ENCODE measurements around the gene NRSN2.

NRSN2 gene

DNA sequence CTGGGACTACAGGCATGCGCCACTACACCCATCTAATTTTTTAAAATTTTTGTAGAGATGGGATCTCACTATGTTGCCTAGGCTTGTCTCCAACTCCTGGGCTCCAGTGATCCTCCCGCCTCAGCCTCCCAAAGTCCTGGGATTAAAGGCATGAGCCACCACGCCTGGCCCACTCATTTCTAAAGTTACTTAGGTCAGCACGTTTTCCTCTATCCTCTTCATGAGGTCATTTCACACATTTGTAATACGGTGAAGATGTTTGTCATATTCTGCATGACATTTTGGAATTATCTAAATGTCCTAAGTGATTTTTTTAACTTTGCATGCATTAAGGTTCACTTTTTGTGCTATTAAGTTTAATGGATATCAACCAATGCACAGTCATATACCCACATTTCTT, 33.5 kb upstream of the NRSN2 start:
- no peak overlapping the region for H3K4me3 ChIP-seq (replicated peaks; ENCODE audit: insufficient read depth, low read length)
- no peak for DNase-seq (ENCODE audit: low read depth in 1 of 2, low spot score in 1 of 2)
- TF ChIP-seq SPI1 (IDR thresholded peaks at IDR 0.05; ENCODE audit: borderline replicate concordance, low read depth) (no peak), GABPA (IDR thresholded peaks at IDR 0.05; ENCODE audit: low read depth) (no peak), POLR2AphosphoS5 (IDR thresholded peaks at IDR 0.05; ENCODE audit: low read depth) (no peak)
- TF ChIP-seq, protein P1, sequence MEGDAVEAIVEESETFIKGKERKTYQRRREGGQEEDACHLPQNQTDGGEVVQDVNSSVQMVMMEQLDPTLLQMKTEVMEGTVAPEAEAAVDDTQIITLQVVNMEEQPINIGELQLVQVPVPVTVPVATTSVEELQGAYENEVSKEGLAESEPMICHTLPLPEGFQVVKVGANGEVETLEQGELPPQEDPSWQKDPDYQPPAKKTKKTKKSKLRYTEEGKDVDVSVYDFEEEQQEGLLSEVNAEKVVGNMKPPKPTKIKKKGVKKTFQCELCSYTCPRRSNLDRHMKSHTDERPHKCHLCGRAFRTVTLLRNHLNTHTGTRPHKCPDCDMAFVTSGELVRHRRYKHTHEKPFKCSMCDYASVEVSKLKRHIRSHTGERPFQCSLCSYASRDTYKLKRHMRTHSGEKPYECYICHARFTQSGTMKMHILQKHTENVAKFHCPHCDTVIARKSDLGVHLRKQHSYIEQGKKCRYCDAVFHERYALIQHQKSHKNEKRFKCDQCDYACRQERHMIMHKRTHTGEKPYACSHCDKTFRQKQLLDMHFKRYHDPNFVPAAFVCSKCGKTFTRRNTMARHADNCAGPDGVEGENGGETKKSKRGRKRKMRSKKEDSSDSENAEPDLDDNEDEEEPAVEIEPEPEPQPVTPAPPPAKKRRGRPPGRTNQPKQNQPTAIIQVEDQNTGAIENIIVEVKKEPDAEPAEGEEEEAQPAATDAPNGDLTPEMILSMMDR (IDR thresholded peaks at IDR 0.05; ENCODE audit: insufficient read depth, low read length) = no peak
- TF ChIP-seq, protein P2, sequence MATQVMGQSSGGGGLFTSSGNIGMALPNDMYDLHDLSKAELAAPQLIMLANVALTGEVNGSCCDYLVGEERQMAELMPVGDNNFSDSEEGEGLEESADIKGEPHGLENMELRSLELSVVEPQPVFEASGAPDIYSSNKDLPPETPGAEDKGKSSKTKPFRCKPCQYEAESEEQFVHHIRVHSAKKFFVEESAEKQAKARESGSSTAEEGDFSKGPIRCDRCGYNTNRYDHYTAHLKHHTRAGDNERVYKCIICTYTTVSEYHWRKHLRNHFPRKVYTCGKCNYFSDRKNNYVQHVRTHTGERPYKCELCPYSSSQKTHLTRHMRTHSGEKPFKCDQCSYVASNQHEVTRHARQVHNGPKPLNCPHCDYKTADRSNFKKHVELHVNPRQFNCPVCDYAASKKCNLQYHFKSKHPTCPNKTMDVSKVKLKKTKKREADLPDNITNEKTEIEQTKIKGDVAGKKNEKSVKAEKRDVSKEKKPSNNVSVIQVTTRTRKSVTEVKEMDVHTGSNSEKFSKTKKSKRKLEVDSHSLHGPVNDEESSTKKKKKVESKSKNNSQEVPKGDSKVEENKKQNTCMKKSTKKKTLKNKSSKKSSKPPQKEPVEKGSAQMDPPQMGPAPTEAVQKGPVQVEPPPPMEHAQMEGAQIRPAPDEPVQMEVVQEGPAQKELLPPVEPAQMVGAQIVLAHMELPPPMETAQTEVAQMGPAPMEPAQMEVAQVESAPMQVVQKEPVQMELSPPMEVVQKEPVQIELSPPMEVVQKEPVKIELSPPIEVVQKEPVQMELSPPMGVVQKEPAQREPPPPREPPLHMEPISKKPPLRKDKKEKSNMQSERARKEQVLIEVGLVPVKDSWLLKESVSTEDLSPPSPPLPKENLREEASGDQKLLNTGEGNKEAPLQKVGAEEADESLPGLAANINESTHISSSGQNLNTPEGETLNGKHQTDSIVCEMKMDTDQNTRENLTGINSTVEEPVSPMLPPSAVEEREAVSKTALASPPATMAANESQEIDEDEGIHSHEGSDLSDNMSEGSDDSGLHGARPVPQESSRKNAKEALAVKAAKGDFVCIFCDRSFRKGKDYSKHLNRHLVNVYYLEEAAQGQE (IDR thresholded peaks at IDR 0.05; ENCODE audit: insufficient replicate concordance, low read depth) = no peak
- H3K27me3 ChIP-seq (ENCODE audit: insufficient read depth, poor library complexity, severe bottlenecking) = no peaks in the 10 kb centered on the region
- H3K27ac ChIP-seq (replicated peaks) = no peak overlapping the region

DNA sequence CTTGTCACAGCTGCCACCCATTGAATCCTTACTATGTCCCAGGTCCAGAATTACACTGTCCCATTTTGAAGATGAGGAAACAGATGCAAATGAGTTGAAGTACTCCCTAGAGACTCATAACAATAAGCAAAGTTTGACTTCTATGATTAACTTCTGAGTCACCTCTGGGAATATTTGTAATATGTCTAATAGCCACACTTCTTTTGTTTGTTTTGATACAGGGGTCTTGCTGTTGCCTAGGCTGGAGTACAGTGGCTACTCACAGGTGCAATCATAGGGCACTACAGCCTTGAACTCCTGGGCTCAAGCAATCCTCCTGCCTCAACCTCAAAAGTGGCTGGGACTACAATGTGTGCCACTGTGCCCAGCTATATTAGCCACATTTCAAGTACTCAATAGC, 33.0 kb upstream of the NRSN2 start:
- no peak overlapping the region for H3K27ac ChIP-seq (replicated peaks)
- TF ChIP-seq, protein P1 (IDR thresholded peaks at IDR 0.05; ENCODE audit: insufficient read depth, low read length) = no peak
- TF ChIP-seq, protein P2 (IDR thresholded peaks at IDR 0.05; ENCODE audit: insufficient replicate concordance, low read depth) = no peak
- no peak for TF ChIP-seq SPI1 (IDR thresholded peaks at IDR 0.05; ENCODE audit: borderline replicate concordance, low read depth)
- no peak for TF ChIP-seq GABPA (IDR thresholded peaks at IDR 0.05; ENCODE audit: low read depth)
- TF ChIP-seq POLR2AphosphoS5 (IDR thresholded peaks at IDR 0.05; ENCODE audit: low read depth) = no peak

DNA sequence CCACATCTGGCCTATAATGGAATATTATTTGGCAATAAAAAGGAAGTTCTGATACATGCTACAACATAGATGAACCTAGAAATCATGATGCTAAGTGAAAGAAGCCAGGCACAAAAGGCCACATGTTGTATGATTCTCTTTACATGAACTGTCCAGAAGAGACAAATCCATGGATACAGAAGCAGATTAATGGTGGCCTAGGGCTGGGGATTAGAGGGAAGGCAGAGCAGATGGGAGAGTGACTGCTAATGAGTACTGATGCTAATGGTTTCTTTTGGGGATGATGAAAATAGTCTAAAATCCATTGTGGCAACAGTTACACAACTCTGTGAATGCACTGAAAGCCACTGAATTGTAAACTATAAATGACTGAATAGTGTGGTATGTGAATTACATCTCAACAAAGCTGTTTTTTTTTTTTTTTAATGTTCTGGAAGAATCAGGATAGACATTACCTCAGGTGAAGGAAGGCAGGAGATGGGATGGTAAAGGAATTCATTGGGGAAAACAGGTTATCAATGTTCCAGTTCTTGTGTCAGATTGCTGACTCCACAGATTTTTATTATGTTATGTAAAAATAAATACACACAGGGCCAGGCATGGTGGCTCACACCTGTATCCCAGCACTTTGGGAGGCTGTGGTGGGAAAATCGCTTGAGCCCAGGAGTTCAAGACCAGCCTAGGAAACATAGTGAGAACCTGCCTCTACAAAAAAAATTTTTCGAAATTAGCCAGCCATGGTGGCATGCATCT, 30.4 kb upstream of the NRSN2 start:
- Histone ChIP-seq H3K4me3 (replicated peaks; ENCODE audit: insufficient read depth, low read length) (no peak overlapping the region), H3K27me3 (ENCODE audit: insufficient read depth, poor library complexity, severe bottlenecking) (no peaks in the 10 kb centered on the region), H3K27ac (replicated peaks) (no peak overlapping the region)
- TF ChIP-seq POLR2AphosphoS5 (IDR thresholded peaks at IDR 0.05; ENCODE audit: low read depth) (no peak), SPI1 (IDR thresholded peaks at IDR 0.05; ENCODE audit: borderline replicate concordance, low read depth) (no peak), GABPA (IDR thresholded peaks at IDR 0.05; ENCODE audit: low read depth) (no peak)
- TF ChIP-seq, protein P1 (IDR thresholded peaks at IDR 0.05; ENCODE audit: insufficient read depth, low read length) = no peak
- TF ChIP-seq, protein P2 (IDR thresholded peaks at IDR 0.05; ENCODE audit: insufficient replicate concordance, low read depth) = no peak
- no peak for DNase-seq (ENCODE audit: low read depth in 1 of 2, low spot score in 1 of 2)

More for the DNA sequence above, 33.0 kb upstream of the NRSN2 start:
- Histone ChIP-seq H3K27me3 (ENCODE audit: insufficient read depth, poor library complexity, severe bottlenecking) (no peaks in the 10 kb centered on the region), H3K4me3 (replicated peaks; ENCODE audit: insufficient read depth, low read length) (no peak overlapping the region)
- no peak for DNase-seq (ENCODE audit: low read depth in 1 of 2, low spot score in 1 of 2)
